ENCODE measurements around the gene TACC3. TPM values are rescaled to one million over a fixed set of nuclear protein-coding genes. Genes with fewer than 3 reads are reported as not detected.
A peak's percentile ranks its signal among the peaks of the same experiment; 100 is the strongest.

Gene TACC3
- total and polyA plus RNA-seq, 4 donors, result 8.4 to 42.3 (median 21.8) TPM

DNA sequence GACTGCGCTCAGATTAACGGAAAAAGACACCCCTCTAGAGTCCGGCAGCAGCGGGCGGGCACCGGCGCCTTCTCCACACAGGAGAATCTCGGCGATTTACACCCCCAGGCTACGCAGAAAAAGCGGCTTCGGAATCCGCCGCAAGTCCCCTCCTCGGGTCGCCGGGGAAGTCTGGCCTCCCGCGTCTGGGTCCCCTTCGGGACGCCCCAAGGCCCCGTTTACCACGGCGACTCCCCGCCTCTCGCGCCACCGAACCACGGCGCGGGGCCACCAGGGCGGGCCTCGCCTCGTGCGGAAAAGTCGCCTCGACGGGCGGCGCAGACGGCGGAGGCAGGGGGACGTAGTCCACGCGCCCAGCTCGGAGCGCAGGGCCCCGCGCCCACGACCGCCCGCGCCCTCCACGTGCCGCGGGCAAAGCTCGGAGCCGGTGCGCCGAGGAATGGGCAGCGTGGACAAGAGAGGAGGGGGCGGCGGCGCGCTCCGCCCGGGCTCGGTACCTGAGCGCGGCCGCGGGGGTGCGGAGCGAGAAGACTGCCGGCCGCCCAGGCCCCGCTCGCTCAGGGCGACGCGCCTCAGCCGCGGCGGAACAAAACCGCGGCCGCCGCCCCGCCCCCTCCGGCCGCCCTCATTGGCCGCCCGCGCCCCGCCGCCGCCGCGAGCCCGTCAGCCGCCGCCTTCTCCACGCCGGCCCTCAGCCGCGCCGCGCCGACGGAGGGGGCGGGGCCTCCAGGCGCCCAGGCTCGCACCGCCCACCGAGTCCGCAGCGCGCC, 37.4 kb upstream of the TACC3 start, which contains the start of gene FAM53A:
Gene FAM53A (minus strand): TSS at position 578 of the 770 bp plus-strand sequence. CDS start 15,572 bp downstream, outside the sequence.
- Histone ChIP-seq H3K36me3 (ENCODE audit: control insufficient read depth, insufficient read depth, low read length) (peaks cover 4% of the 10 kb centered on the region), H3K4me3 (ENCODE audit: low read depth, low read length) (peak within 1 kb of the TSS; percentile 33), H3K27ac (ENCODE audit: low read depth, low read length) (no peak within 1 kb of the TSS), H3K4me1 (ENCODE audit: control insufficient read depth, insufficient read depth, low read length) (peaks cover 13% of the 10 kb centered on the region), H3K27me3 (ENCODE audit: control insufficient read depth, insufficient read depth, low read length) (no peaks in the 10 kb centered on the region), H3K9me3 (ENCODE audit: control insufficient read depth, insufficient read depth, low read length) (no peaks in the 10 kb centered on the region)
- WGBS (ENCODE audit: insufficient coverage), result under 1% methylated on average over 118 of the region's 118 CpGs
- DNase-seq (ENCODE audit: low read depth in 4 of 6, low spot score in 6 of 6), result peak; percentile 49 to 93 (median 72)

DNA sequence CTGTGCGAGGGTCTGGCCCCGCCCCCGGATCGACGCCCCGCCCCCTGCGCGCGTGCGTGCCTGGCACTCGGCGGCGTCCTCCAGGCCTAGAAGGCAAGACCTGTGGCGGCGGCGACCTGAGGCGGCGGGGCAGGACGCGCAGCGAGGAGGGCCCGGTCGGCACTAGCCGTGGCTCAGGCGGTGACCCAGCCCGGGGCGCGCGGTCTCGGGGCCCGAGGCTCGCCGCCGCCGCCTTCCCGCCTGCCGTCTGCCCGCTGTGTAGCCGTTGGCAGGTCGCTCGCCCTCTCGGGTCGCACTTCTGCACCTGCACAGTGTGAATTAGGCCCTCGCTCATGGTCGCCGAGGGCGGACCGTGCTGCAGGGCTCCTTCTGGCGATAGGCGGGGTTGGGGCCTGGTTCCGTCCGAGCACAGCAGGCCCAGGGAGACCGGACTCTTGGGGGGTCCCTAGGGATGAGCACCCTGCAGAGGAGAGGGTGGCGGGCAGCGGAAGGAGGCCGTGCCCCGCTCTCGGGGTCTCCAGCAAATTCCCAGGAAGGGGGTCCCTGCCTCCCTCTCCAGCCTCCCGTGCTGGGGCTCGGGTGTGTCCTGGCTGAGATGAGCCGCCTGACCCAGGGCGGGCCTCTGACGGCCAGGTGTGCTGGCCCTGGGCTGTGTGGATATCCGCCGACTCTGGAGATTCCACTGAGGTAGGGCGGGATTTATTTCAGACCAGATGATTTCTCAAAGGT, 36.7 kb upstream of the TACC3 start:
- DNase-seq (ENCODE audit: low read depth in 4 of 6, low spot score in 6 of 6), result no peak
- 24% methylated on average over 59 of the region's 66 CpGs for WGBS (ENCODE audit: insufficient coverage)
- peak overlapping the region; percentile 18 for H3K4me3 ChIP-seq (ENCODE audit: low read depth, low read length)
- H3K27ac ChIP-seq (ENCODE audit: low read depth, low read length), result no peak overlapping the region
- H3K27me3 ChIP-seq (ENCODE audit: control insufficient read depth, insufficient read depth, low read length), result no peaks in the 10 kb centered on the region
- H3K9me3 ChIP-seq (ENCODE audit: control insufficient read depth, insufficient read depth, low read length), result no peaks in the 10 kb centered on the region
- H3K4me1 ChIP-seq (ENCODE audit: control insufficient read depth, insufficient read depth, low read length), result peaks cover 13% of the 10 kb centered on the region
- peaks cover 4% of the 10 kb centered on the region for H3K36me3 ChIP-seq (ENCODE audit: control insufficient read depth, insufficient read depth, low read length)

DNA sequence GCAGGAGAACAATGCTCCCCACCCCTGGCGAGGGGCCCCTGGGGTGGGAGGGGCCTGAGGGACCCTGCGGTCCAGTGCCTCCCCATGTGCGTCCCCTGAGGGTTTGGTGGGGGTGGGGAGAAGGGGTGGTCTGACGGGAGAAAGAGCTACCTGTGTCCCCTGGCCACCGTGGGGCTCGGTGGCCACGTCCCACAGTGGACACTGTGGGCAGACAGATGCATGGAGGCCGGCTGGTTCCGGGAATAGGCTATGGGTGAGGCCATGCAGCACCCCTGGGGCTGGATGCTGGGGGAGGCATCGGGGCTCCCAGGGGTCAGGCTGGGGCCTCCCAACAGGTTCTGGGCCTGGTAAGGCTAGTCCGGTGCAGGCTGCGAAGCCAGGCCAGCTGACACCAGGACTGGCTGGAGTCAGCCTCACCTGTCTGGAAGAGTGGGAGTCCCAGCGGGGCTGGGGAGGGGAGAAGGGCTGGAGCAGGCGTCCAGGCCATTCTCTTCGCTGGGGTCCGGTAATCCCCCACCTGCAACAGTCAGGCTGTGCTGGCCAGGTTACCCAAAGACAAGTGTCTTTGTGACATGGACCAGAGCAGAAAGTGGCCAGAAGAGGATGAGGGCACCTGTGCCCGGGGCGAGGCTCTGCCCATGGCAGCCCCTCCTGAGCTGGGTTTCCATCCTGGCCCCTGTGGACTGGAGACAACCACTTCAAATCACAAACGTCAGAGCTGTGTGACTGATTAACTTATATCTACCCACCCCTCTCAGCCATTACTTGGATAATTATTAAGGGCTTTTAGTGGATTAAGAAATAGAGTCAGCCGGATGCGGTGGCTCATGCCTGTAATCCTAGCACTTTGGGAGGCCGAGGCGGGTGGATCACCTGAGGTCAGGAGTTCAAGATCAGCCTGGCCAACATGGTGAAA, 35.8 kb upstream of the TACC3 start:
- Histone ChIP-seq H3K27ac (ENCODE audit: low read depth, low read length) (no peak overlapping the region), H3K27me3 (ENCODE audit: control insufficient read depth, insufficient read depth, low read length) (no peaks in the 10 kb centered on the region), H3K4me1 (ENCODE audit: control insufficient read depth, insufficient read depth, low read length) (peaks cover 13% of the 10 kb centered on the region), H3K4me3 (ENCODE audit: low read depth, low read length) (no peak overlapping the region), H3K9me3 (ENCODE audit: control insufficient read depth, insufficient read depth, low read length) (no peaks in the 10 kb centered on the region), H3K36me3 (ENCODE audit: control insufficient read depth, insufficient read depth, low read length) (peaks cover 8% of the 10 kb centered on the region)
- WGBS (ENCODE audit: insufficient coverage), result 89% methylated on average over 13 of the region's 23 CpGs
- DNase-seq (ENCODE audit: low read depth in 4 of 6, low spot score in 6 of 6), result no peak

DNA sequence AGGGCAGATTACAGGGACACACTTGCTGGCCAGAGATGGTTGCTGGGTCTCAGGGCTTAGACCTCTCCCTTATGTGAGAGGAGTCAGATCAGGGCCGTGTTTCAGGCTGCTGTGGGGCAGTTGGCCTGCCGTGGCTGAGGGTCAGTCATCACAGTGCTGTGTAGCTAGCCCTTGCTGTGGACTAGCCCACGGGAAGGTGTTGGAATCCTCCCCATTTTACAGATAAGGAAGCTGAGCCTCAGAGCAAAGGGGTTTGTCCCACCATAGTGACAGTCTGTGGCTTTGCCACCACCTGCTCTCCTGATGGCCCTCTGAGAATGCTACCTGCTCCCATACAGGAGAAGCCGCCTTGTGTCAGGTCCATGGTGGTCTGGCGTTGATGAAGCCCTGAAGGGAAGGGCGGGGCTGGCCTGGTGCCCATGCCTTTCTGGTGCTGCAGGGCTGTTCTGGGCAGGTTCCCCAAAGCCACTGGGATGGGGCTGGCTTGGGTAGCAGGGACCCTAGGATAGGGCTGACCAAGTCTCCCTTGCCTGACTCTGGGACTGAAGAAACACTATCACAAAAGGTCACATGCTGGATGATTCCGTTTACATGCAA, 34.8 kb upstream of the TACC3 start:
- no peaks in the 10 kb centered on the region for H3K27me3 ChIP-seq (ENCODE audit: control insufficient read depth, insufficient read depth, low read length)
- H3K4me1 ChIP-seq (ENCODE audit: control insufficient read depth, insufficient read depth, low read length), result peaks cover 13% of the 10 kb centered on the region
- no peak overlapping the region for H3K4me3 ChIP-seq (ENCODE audit: low read depth, low read length)
- no peak for DNase-seq (ENCODE audit: low read depth in 4 of 6, low spot score in 6 of 6)
- H3K9me3 ChIP-seq (ENCODE audit: control insufficient read depth, insufficient read depth, low read length), result no peaks in the 10 kb centered on the region
- H3K36me3 ChIP-seq (ENCODE audit: control insufficient read depth, insufficient read depth, low read length), result peaks cover 17% of the 10 kb centered on the region
- no peak overlapping the region for H3K27ac ChIP-seq (ENCODE audit: low read depth, low read length)
- WGBS (ENCODE audit: insufficient coverage), result 58% methylated on average over 6 of the region's 7 CpGs

DNA sequence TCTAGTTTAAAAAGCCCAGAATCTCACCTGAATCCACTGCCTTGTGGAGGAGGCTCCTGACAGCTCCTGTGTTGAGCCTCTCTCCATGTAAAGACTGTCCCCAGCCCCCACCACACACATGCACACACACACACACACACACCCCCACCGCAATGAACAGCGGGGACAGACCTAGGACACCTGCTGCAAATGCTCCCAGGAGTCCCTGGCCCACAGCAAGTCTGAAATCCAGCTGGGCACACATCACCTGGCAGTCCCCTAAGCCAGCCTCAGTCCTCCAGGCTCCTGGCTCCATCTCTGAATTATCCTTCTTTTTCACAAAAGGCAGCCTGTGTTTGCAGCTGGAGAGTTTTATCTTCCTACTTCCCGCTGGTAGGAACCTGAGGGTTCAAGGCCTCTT, 30.6 kb upstream of the TACC3 start:
- Histone ChIP-seq H3K4me1 (ENCODE audit: control insufficient read depth, insufficient read depth, low read length) (no peaks in the 10 kb centered on the region), H3K4me3 (ENCODE audit: low read depth, low read length) (no peak overlapping the region), H3K27ac (ENCODE audit: low read depth, low read length) (no peak overlapping the region), H3K27me3 (ENCODE audit: control insufficient read depth, insufficient read depth, low read length) (no peaks in the 10 kb centered on the region), H3K9me3 (ENCODE audit: control insufficient read depth, insufficient read depth, low read length) (no peaks in the 10 kb centered on the region), H3K36me3 (ENCODE audit: control insufficient read depth, insufficient read depth, low read length) (peaks cover 41% of the 10 kb centered on the region)
- no peak for DNase-seq (ENCODE audit: low read depth in 4 of 6, low spot score in 6 of 6)
- 94% methylated on average over 2 of the region's 3 CpGs for WGBS (ENCODE audit: insufficient coverage)

DNA sequence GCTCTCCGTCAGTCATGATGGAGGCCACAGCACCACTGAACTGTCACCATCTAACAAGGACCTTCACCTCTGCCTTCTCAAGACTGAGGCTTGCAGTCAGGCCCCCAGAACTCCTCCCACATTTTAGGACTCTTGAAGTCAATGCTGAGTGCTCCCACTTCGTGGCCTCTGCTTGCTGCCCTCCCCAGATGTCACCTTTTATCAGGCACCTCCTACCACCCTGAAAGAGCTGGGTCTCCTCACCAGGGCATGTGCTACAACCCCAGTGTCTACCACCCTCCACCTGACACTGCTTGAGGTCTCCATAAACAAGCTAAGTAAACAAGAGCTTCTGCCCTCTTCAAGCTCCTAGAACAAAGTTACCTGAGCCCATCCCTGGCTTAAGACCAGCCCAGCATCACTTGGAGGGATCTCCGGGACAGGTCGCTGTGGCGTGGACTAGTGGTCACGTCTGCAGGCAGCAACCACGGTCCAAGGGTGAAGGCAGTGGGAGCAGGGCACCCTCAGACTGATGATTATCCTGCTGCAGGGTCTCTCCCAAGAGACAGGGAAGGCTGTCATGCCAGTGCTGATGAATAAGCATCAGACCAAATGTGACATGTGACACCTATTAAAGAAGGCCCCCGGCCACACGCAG, 29.5 kb upstream of the TACC3 start:
- DNase-seq (ENCODE audit: low read depth in 4 of 6, low spot score in 6 of 6), result no peak
- 89% methylated on average over 9 of the region's 9 CpGs for WGBS (ENCODE audit: insufficient coverage)
- H3K4me1 ChIP-seq (ENCODE audit: control insufficient read depth, insufficient read depth, low read length), result no peaks in the 10 kb centered on the region
- H3K4me3 ChIP-seq (ENCODE audit: low read depth, low read length), result no peak overlapping the region
- H3K27ac ChIP-seq (ENCODE audit: low read depth, low read length), result no peak overlapping the region
- peaks cover 50% of the 10 kb centered on the region for H3K36me3 ChIP-seq (ENCODE audit: control insufficient read depth, insufficient read depth, low read length)
- H3K27me3 ChIP-seq (ENCODE audit: control insufficient read depth, insufficient read depth, low read length), result no peaks in the 10 kb centered on the region
- H3K9me3 ChIP-seq (ENCODE audit: control insufficient read depth, insufficient read depth, low read length), result no peaks in the 10 kb centered on the region

DNA sequence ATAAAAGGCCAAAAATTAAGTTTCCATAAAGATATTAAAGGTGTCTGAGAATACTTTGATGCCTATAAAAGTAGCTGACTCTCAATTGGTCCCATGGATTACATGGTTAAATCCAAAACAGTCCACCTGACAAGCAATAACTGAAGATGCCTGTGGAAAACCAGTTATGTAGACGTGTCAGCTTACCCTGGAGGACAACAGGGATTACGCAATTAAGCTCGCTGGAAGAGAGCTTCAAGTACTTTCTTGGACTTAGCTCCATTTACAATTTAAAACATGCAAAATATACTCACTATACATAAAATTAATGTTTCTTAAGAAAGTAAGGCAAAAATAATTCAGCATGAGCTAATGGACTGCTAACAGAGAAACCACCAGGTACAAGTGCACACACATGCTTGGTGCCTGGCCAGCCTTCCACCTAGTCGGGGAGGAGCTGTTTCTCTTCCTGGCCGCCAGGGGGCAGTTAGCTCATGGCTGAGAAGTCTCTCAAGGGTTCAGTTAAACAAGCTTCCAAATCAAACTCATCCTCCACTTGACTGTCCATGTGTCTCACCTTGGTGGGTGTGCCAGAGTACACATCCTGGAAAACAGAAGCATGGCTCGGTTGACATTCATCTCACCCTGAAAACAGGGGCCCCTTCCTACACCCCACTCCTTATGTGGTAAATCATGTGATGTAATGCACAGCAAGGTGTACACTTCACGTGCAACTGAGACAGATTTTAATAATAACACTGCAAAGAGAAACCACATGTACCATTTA, 28.0 kb upstream of the TACC3 start:
- peak in 2 of 6 donors; percentile 83 to 85 for DNase-seq (ENCODE audit: low read depth in 4 of 6, low spot score in 6 of 6)
- Histone ChIP-seq H3K4me1 (ENCODE audit: control insufficient read depth, insufficient read depth, low read length) (no peaks in the 10 kb centered on the region), H3K9me3 (ENCODE audit: control insufficient read depth, insufficient read depth, low read length) (no peaks in the 10 kb centered on the region), H3K36me3 (ENCODE audit: control insufficient read depth, insufficient read depth, low read length) (peaks cover 61% of the 10 kb centered on the region), H3K27me3 (ENCODE audit: control insufficient read depth, insufficient read depth, low read length) (no peaks in the 10 kb centered on the region), H3K4me3 (ENCODE audit: low read depth, low read length) (no peak overlapping the region), H3K27ac (ENCODE audit: low read depth, low read length) (no peak overlapping the region)
- 30% methylated on average over 3 of the region's 7 CpGs for WGBS (ENCODE audit: insufficient coverage)

DNA sequence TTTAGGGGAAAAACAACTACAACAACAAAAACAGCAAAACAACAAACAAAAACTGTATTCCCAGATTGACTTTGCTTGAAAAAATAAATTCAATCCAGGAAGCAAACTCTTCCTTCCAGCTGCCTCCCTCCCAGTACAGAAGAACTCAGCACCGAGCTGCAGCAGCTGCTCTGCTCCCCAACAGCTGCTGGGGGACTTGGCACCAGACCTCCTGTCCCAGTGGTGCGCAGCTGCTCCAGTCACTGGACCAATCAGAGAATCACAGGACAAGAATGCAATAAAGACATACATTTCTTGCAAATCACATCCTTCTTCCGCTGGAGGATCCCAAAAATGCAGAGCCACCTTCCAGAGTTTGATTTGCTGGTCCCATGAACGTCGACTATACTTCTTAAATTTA, 25.4 kb upstream of the TACC3 start:
- WGBS (ENCODE audit: insufficient coverage), result 53% methylated on average over 2 of the region's 5 CpGs
- no peaks in the 10 kb centered on the region for H3K4me1 ChIP-seq (ENCODE audit: control insufficient read depth, insufficient read depth, low read length)
- no peak overlapping the region for H3K4me3 ChIP-seq (ENCODE audit: low read depth, low read length)
- no peak overlapping the region for H3K27ac ChIP-seq (ENCODE audit: low read depth, low read length)
- DNase-seq (ENCODE audit: low read depth in 4 of 6, low spot score in 6 of 6), result peak in 3 of 6 donors; percentile 28 to 79 (median 41)
- H3K9me3 ChIP-seq (ENCODE audit: control insufficient read depth, insufficient read depth, low read length), result no peaks in the 10 kb centered on the region
- peaks cover 63% of the 10 kb centered on the region for H3K36me3 ChIP-seq (ENCODE audit: control insufficient read depth, insufficient read depth, low read length)
- no peaks in the 10 kb centered on the region for H3K27me3 ChIP-seq (ENCODE audit: control insufficient read depth, insufficient read depth, low read length)

All from spinal cord (tissue), 10 donors.